ENCODE measurements around the gene GPR139.

GRCh38 chr16:20111143-20111542, 37.5 kb upstream of the GPR139 start:
- TF ChIP-seq CTCF (IDR thresholded peaks at IDR 0.05) (no peak), POLR2A (IDR thresholded peaks at IDR 0.05) (no peak)
